ENCODE data around the gene ISLR.
A peak's percentile ranks its signal among the peaks of the same experiment; 100 is the strongest.

ISLR gene

GRCh38 chr15:74222240-74223119, 49.0 kb downstream of the ISLR start:
- TF ChIP-seq SP2 (tag by site-specific recombination; IDR thresholded peaks at IDR 0.05), result 0 out of 2 replicates have a peak, but pooled peaks have one; percentile 1
- TF ChIP-seq ZNF23 (tag by site-specific recombination; IDR thresholded peaks at IDR 0.05; ENCODE audit: borderline replicate concordance), result no peak
- TF ChIP-seq ZFP3 (tag by site-specific recombination; IDR thresholded peaks at IDR 0.05; ENCODE audit: low read depth), result no peak
- TF ChIP-seq SETDB1 (IDR thresholded peaks at IDR 0.05; ENCODE audit: insufficient read length, low read length), result no peak
- TF ChIP-seq ATF2 (tag by site-specific recombination; IDR thresholded peaks at IDR 0.05; ENCODE audit: low read depth), result peak; percentile 35; the same call in 1 of the 2 replicates
- TF ChIP-seq ZNF362 (tag by site-specific recombination; IDR thresholded peaks at IDR 0.05), result no peak
- TF ChIP-seq ZNF324 (tag by site-specific recombination; IDR thresholded peaks at IDR 0.05), result no peak
- no peak for TF ChIP-seq ZNF114 (tag by site-specific recombination; IDR thresholded peaks at IDR 0.05)
- TF ChIP-seq ZNF473 (tag by site-specific recombination; IDR thresholded peaks at IDR 0.05), result no peak
- TF ChIP-seq ZFHX2 (tag by site-specific recombination; conservative IDR thresholded peaks at IDR 0.05), result no peak
- Histone ChIP-seq H3K36me3 (ENCODE audit: control insufficient read depth in 2 of 2, insufficient read depth in 1 of 2, low read length in 2 of 2) (no peaks in the 10 kb centered on the region), H3K27ac (ENCODE audit: extremely low read depth, low read depth, low read length) (peak overlapping the region; percentile 66; the same call in 1 of the 2 replicates), H3K4me3 (ENCODE audit: low read depth, low read length) (no peak overlapping the region), H3K4me1 (ENCODE audit: control insufficient read depth, insufficient read depth, low read length) (peaks cover 28% of the 10 kb centered on the region), H3K9me3 (ENCODE audit: control insufficient read depth, insufficient read depth, low read depth, low read length) (no peaks in the 10 kb centered on the region)
- CTCF ChIA-PET, result interaction anchor here (1.1 to 1.5 kb wide), 3 partner anchors 12 to 250 kb away, joined by 3 read pairs; no protein-coding TSS in a partner anchor
- POLR2A ChIA-PET, result interaction anchor here (0.6 to 1.8 kb wide), 3 partner anchors 20 to 62 kb away, joined by 3 to 6 read pairs (median 4); partner anchors contain the start of gene STRA6

GRCh38 chr15:74225928-74226327, 52.4 kb downstream of the ISLR start:
- Histone ChIP-seq H3K9me3 (ENCODE audit: control insufficient read depth, insufficient read depth, low read depth, low read length) (no peaks in the 10 kb centered on the region), H3K27ac (ENCODE audit: extremely low read depth, low read depth, low read length) (no peak overlapping the region; the same call in 1 of the 2 replicates), H3K4me3 (ENCODE audit: low read depth, low read length) (no peak overlapping the region), H3K36me3 (ENCODE audit: control insufficient read depth in 2 of 2, insufficient read depth in 1 of 2, low read length in 2 of 2) (no peaks in the 10 kb centered on the region), H3K4me1 (ENCODE audit: control insufficient read depth, insufficient read depth, low read length) (peaks cover 42% of the 10 kb centered on the region)
- TF ChIP-seq ZNF24 (tag by site-specific recombination; IDR thresholded peaks at IDR 0.05) (peak; percentile 91), ZNF10 (tag by site-specific recombination; IDR thresholded peaks at IDR 0.05) (no peak)
- ChIA-PET POLR2A (no interaction called here), CTCF (interaction anchor here (1.0 to 1.3 kb wide), 2 partner anchors 12 to 95 kb away, joined by 4 to 5 read pairs; no protein-coding TSS in a partner anchor)

All from HEK293 (cell line).